ENCODE results near the gene MYLK. TPM values are rescaled to one million over a fixed set of nuclear protein-coding genes. Genes with fewer than 3 reads are reported as not detected.

The MYLK gene
- total RNA-seq, 1 experiment from 2014 or later: 23.0 TPM

DNA sequence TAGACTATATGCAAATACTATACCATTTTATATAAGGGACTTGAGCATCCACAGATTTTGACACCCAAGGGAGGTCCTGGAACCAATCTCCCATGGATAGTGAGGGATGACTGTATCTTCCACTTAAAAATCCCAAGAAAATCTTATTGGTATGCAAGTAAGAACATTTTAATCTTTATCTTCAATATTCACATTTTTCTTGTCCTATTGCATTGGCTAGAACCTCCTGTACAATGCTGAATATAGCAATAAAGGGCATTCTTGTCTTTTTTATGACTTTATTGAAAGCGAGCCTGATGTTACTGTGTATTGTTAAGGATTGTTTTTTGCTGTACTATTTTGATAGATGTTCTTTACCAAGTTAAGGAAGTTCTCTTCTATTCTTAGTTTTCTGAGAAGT is 36.9 kb downstream of the MYLK start:
- H3K9me3 ChIP-seq: peaks cover 14% of the 10 kb centered on the region
- intact Hi-C loops (cut with micrococcal nuclease; ENCODE audit: unreplicated experiment): no loop called here
- no peaks in the 10 kb centered on the region for H3K27me3 ChIP-seq (replicated peaks; ENCODE audit: control insufficient read depth, insufficient read depth, low read length)
- no TSS peak for BruUV-seq (replicated peaks)
- no peaks in the 10 kb centered on the region for H3K36me3 ChIP-seq (ENCODE audit: control insufficient read depth, insufficient read depth, low read length)
- TF ChIP-seq, protein P1, sequence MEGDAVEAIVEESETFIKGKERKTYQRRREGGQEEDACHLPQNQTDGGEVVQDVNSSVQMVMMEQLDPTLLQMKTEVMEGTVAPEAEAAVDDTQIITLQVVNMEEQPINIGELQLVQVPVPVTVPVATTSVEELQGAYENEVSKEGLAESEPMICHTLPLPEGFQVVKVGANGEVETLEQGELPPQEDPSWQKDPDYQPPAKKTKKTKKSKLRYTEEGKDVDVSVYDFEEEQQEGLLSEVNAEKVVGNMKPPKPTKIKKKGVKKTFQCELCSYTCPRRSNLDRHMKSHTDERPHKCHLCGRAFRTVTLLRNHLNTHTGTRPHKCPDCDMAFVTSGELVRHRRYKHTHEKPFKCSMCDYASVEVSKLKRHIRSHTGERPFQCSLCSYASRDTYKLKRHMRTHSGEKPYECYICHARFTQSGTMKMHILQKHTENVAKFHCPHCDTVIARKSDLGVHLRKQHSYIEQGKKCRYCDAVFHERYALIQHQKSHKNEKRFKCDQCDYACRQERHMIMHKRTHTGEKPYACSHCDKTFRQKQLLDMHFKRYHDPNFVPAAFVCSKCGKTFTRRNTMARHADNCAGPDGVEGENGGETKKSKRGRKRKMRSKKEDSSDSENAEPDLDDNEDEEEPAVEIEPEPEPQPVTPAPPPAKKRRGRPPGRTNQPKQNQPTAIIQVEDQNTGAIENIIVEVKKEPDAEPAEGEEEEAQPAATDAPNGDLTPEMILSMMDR (IDR thresholded peaks at IDR 0.05; ENCODE audit: insufficient read depth in 1 of 2, low read depth in 1 of 2, low read length in 1 of 2, severe bottlenecking in 1 of 2, unreplicated experiment in 1 of 2): no peak
- ChIA-PET CTCF (no interaction called here), POLR2A (no interaction called here)
- DNase-seq: no peak
- no peaks in the 10 kb centered on the region for H3K36me3 Mint-ChIP-seq (ENCODE audit: insufficient read depth, unreplicated experiment)
- no peaks in the 10 kb centered on the region for H3K4me1 ChIP-seq
- H3K4me3 ChIP-seq (ENCODE audit: low read depth, low read length): no peak overlapping the region
- H3K27me3 Mint-ChIP-seq (ENCODE audit: insufficient read depth, unreplicated experiment): no peaks in the 10 kb centered on the region
- H3K4me3 Mint-ChIP-seq (ENCODE audit: unreplicated experiment): no peak overlapping the region
- H3K9me3 Mint-ChIP-seq (ENCODE audit: unreplicated experiment): peaks cover 12% of the 10 kb centered on the region
- H3K27ac Mint-ChIP-seq (ENCODE audit: unreplicated experiment): no peak overlapping the region
- no peaks in the 10 kb centered on the region for H3K4me1 Mint-ChIP-seq (ENCODE audit: low read depth, unreplicated experiment)

DNA sequence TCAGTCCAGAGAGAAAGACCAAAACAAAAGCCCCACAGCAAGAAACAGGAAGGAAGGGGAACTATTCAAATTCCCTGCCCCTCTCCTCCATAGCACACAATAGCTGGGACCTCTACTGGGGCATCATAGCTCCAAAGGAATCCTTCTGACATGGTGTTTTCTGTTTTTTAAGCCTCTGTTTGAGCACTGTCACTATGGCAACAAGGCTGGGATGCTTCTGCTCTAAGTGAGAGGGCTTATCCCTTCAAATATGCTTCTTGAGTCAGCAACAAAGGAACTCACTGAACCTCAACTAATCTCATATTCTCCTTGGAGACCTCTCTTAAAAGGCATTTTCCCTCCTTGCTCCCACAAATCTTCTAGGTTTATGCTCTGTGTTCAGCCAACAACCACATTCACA is 40.5 kb downstream of the MYLK start:
- H3K4me1 ChIP-seq: no peaks in the 10 kb centered on the region
- no peaks in the 10 kb centered on the region for H3K27me3 Mint-ChIP-seq (ENCODE audit: insufficient read depth, unreplicated experiment)
- TF ChIP-seq, protein P1 (IDR thresholded peaks at IDR 0.05; ENCODE audit: insufficient read depth in 1 of 2, low read depth in 1 of 2, low read length in 1 of 2, severe bottlenecking in 1 of 2, unreplicated experiment in 1 of 2): no peak
- intact Hi-C loops (cut with micrococcal nuclease; ENCODE audit: unreplicated experiment): no loop called here
- POLR2A ChIA-PET: no interaction called here
- H3K4me3 Mint-ChIP-seq (ENCODE audit: unreplicated experiment): no peak overlapping the region
- H3K36me3 ChIP-seq (ENCODE audit: control insufficient read depth, insufficient read depth, low read length): no peaks in the 10 kb centered on the region
- no peaks in the 10 kb centered on the region for H3K36me3 Mint-ChIP-seq (ENCODE audit: insufficient read depth, unreplicated experiment)
- no peak overlapping the region for H3K4me3 ChIP-seq (ENCODE audit: low read depth, low read length)
- BruUV-seq (replicated peaks): no TSS peak
- peaks cover 24% of the 10 kb centered on the region for H3K9me3 ChIP-seq
- no peak for DNase-seq
- H3K4me1 Mint-ChIP-seq (ENCODE audit: low read depth, unreplicated experiment): no peaks in the 10 kb centered on the region
- H3K9me3 Mint-ChIP-seq (ENCODE audit: unreplicated experiment): peaks cover 40% of the 10 kb centered on the region
- CTCF ChIA-PET: no interaction called here
- no peaks in the 10 kb centered on the region for H3K27me3 ChIP-seq (replicated peaks; ENCODE audit: control insufficient read depth, insufficient read depth, low read length)
- no peak overlapping the region for H3K27ac Mint-ChIP-seq (ENCODE audit: unreplicated experiment)

DNA sequence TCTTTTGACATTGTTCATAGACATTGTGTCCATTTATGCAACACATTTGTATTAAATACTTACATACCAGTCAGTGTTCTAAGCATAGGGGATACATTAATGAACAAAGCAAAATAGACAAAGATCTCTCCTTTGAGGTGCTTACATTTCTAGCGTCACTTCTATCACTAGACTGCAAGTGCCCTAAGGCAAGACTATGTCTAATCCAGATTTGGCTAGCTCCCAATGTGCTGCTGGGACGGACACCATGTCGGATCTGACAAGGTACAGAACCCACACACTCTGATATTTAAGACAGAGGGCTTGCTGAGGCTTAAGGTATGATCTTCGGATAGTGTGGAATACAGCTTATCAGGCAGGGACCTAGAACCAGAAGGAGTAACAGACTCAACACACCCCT is 41.4 kb downstream of the MYLK start:
- ChIA-PET CTCF (no interaction called here), POLR2A (no interaction called here)
- Mint-ChIP-seq H3K9me3 (ENCODE audit: unreplicated experiment) (peaks cover 43% of the 10 kb centered on the region), H3K36me3 (ENCODE audit: insufficient read depth, unreplicated experiment) (no peaks in the 10 kb centered on the region), H3K4me3 (ENCODE audit: unreplicated experiment) (no peak overlapping the region), H3K27me3 (ENCODE audit: insufficient read depth, unreplicated experiment) (no peaks in the 10 kb centered on the region), H3K4me1 (ENCODE audit: low read depth, unreplicated experiment) (no peaks in the 10 kb centered on the region), H3K27ac (ENCODE audit: unreplicated experiment) (no peak overlapping the region)
- H3K27me3 ChIP-seq (replicated peaks; ENCODE audit: control insufficient read depth, insufficient read depth, low read length): no peaks in the 10 kb centered on the region
- H3K9me3 ChIP-seq: peaks cover 30% of the 10 kb centered on the region
- no peaks in the 10 kb centered on the region for H3K36me3 ChIP-seq (ENCODE audit: control insufficient read depth, insufficient read depth, low read length)
- no peak for DNase-seq
- H3K4me1 ChIP-seq: no peaks in the 10 kb centered on the region
- TF ChIP-seq, protein P1 (IDR thresholded peaks at IDR 0.05; ENCODE audit: insufficient read depth in 1 of 2, low read depth in 1 of 2, low read length in 1 of 2, severe bottlenecking in 1 of 2, unreplicated experiment in 1 of 2): no peak
- H3K4me3 ChIP-seq (ENCODE audit: low read depth, low read length): no peak overlapping the region
- BruUV-seq (replicated peaks): no TSS peak
- intact Hi-C loops (cut with micrococcal nuclease; ENCODE audit: unreplicated experiment): no loop called here

All from Caco-2 (cell line).